Uterus (tissue), 4 donors: Measurements from ENCODE around the gene NTRK3. TPM values are rescaled to one million over a fixed set of nuclear protein-coding genes. Genes with fewer than 3 reads are reported as not detected.

ENCODE experiments used
- DNase-seq, 2 donors: peaks; one replicate each; pipeline ENCODE4 v3.0.0-alpha.2; 2019 to 2020
- H3K27ac ChIP-seq, 2 donors: fragments of 200-600 bp; sonication (generic); 1 replicate in 1 of 2; 2 replicates in 1 of 2; pipeline ENCODE4 v1.5.1; 2016 to 2018
- H3K27me3 ChIP-seq, 2 donors: fragments of 200-600 bp; sonication (generic); one replicate each; pipeline ENCODE4 v1.5.1; 2018 to 2019; ENCODE audit warnings: control low read depth in 1 of 2
- H3K36me3 ChIP-seq, 2 donors: fragments of 200-600 bp; sonication (generic); one replicate each; pipeline ENCODE4 v1.5.1; 2019; ENCODE audit warnings: control low read depth in 1 of 2
- H3K4me1 ChIP-seq, 2 donors: fragments of 200-600 bp; sonication (generic); one replicate each; pipeline ENCODE4 v1.5.1; 2018 to 2019; ENCODE audit warnings: control low read depth in 1 of 2
- H3K4me3 ChIP-seq, 2 donors: fragments of 200-600 bp; sonication (generic); 1 replicate in 1 of 2; 2 replicates in 1 of 2; pipeline ENCODE4 v1.5.1; 2018 to 2019; ENCODE audit warnings: mild to moderate bottlenecking in 1 of 2
- H3K9me3 ChIP-seq, 2 donors: fragments of 200-600 bp; sonication (generic); one replicate each; pipeline ENCODE4 v1.5.1; 2019; ENCODE audit warnings: control low read depth in 1 of 2
- POLR2A ChIP-seq, 2 donors: fragments of 450-650 bp; IDR thresholded peaks; one replicate each; pipeline ENCODE4 v1.6.1; 2016; ENCODE audit warnings: antibody characterized with exemption in 2 of 2, mild to moderate bottlenecking in 1 of 2, moderate library complexity in 1 of 2
- intact Hi-C: fragments of 100-400 bp; cut with DNase I; formaldehyde crosslinking; loops from one replicate; pipeline ENCODE4 v1.15.1; 2023; ENCODE audit warnings: low total_unique reads
- total RNA-seq, 4 donors: library from RNA; depleted of rRNA in 3 of 4; stranded (reverse); fragments of >200 nt in 3 of 4; gene quantifications; one replicate each; pipeline versions ENCODE4 v1.1.0 to v1.2.4, GENCODE V29; 2014 to 2023
- TF ChIP-seq, protein P1 (sequence below), 4 experiments: fragments of 200-600 bp in 2 of 4; fragments of 450-650 bp in 2 of 4; sonication (generic) in 2 of 4; IDR thresholded peaks; one replicate each; pipeline ENCODE4 v1.5.1; 2016 to 2019; ENCODE audit warnings: antibody characterized with exemption in 4 of 4, mild to moderate bottlenecking in 2 of 4, moderate library complexity in 1 of 4
- donor health status: DM: yes; HTN: yes; CAD: no.

The NTRK3 gene
- total RNA-seq, 4 donors from 2014 or later: 6.9 to 47.0 (median 32.5) TPM

GRCh38 chr15:88029696-88030095 lies 226.8 kb downstream of the NTRK3 start:
- DNase-seq: no peak
- Histone ChIP-seq H3K27ac (no peak overlapping the region), H3K4me3 (no peak overlapping the region), H3K9me3 (no peaks in the 10 kb centered on the region), H3K27me3 (no peaks in the 10 kb centered on the region), H3K4me1 (no peaks in the 10 kb centered on the region), H3K36me3 (no peaks in the 10 kb centered on the region)
- TF ChIP-seq, protein P1, sequence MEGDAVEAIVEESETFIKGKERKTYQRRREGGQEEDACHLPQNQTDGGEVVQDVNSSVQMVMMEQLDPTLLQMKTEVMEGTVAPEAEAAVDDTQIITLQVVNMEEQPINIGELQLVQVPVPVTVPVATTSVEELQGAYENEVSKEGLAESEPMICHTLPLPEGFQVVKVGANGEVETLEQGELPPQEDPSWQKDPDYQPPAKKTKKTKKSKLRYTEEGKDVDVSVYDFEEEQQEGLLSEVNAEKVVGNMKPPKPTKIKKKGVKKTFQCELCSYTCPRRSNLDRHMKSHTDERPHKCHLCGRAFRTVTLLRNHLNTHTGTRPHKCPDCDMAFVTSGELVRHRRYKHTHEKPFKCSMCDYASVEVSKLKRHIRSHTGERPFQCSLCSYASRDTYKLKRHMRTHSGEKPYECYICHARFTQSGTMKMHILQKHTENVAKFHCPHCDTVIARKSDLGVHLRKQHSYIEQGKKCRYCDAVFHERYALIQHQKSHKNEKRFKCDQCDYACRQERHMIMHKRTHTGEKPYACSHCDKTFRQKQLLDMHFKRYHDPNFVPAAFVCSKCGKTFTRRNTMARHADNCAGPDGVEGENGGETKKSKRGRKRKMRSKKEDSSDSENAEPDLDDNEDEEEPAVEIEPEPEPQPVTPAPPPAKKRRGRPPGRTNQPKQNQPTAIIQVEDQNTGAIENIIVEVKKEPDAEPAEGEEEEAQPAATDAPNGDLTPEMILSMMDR (IDR thresholded peaks at IDR 0.05): no peak
- no peak for TF ChIP-seq POLR2A (IDR thresholded peaks at IDR 0.05)
- intact Hi-C loops: no loop called here

- Histone ChIP-seq H3K36me3 (no peaks in the 10 kb centered on the region), H3K27me3 (no peaks in the 10 kb centered on the region), H3K9me3 (no peaks in the 10 kb centered on the region), H3K4me1 (no peaks in the 10 kb centered on the region), H3K4me3 (no peak overlapping the region), H3K27ac (no peak overlapping the region)
- TF ChIP-seq, protein P1 (IDR thresholded peaks at IDR 0.05): no peak
- no peak for TF ChIP-seq POLR2A (IDR thresholded peaks at IDR 0.05)
- intact Hi-C loops: no loop called here
- DNase-seq: no peak
Measured at GRCh38 chr15:88028024-88028423, 228.5 kb downstream of the NTRK3 start.

GRCh38 chr15:88023914-88024313 lies 232.6 kb downstream of the NTRK3 start:
- H3K27me3 ChIP-seq: no peaks in the 10 kb centered on the region
- no peaks in the 10 kb centered on the region for H3K9me3 ChIP-seq
- TF ChIP-seq POLR2A (IDR thresholded peaks at IDR 0.05): no peak
- TF ChIP-seq, protein P1 (IDR thresholded peaks at IDR 0.05): no peak
- no peak overlapping the region for H3K27ac ChIP-seq
- intact Hi-C loops: no loop called here
- DNase-seq: no peak
- H3K36me3 ChIP-seq: no peaks in the 10 kb centered on the region
- no peak overlapping the region for H3K4me3 ChIP-seq
- H3K4me1 ChIP-seq: no peaks in the 10 kb centered on the region

GRCh38 chr15:88022716-88023115 lies 233.8 kb downstream of the NTRK3 start:
- no peaks in the 10 kb centered on the region for H3K9me3 ChIP-seq
- no peak overlapping the region for H3K27ac ChIP-seq
- DNase-seq: no peak
- H3K4me1 ChIP-seq: no peaks in the 10 kb centered on the region
- intact Hi-C loops: no loop called here
- H3K27me3 ChIP-seq: no peaks in the 10 kb centered on the region
- H3K36me3 ChIP-seq: no peaks in the 10 kb centered on the region
- TF ChIP-seq, protein P1 (IDR thresholded peaks at IDR 0.05): no peak
- TF ChIP-seq POLR2A (IDR thresholded peaks at IDR 0.05): no peak
- H3K4me3 ChIP-seq: no peak overlapping the region

DNA sequence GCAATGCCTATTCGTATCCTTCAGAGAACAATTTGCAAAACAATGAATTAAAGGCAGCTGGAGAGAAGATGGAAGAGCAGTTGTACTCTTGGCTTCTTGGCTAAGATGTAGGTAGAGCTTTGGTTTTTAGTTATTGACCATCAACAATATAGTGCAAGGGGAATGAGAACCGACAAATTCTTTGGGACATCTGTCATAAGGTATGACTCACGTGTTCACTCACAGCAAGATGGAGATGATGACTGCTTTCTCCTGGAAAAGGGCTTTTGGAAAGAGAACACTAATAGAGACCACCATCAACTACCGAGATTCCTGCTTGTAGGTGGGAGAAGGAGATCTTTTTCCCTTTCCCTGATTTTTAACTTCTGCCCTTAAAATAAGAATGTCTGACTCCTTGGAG lies 234.9 kb downstream of the NTRK3 start:
- no peaks in the 10 kb centered on the region for H3K27me3 ChIP-seq
- no peaks in the 10 kb centered on the region for H3K9me3 ChIP-seq
- DNase-seq: no peak
- no peaks in the 10 kb centered on the region for H3K36me3 ChIP-seq
- intact Hi-C loops: no loop called here
- H3K4me3 ChIP-seq: no peak overlapping the region
- H3K4me1 ChIP-seq: no peaks in the 10 kb centered on the region
- no peak for TF ChIP-seq POLR2A (IDR thresholded peaks at IDR 0.05)
- TF ChIP-seq, protein P1 (IDR thresholded peaks at IDR 0.05): no peak
- no peak overlapping the region for H3K27ac ChIP-seq
